Lower lobe of right lung (tissue), 2 donors: ENCODE measurements around the gene JADE2. TPM values are rescaled to one million over a fixed set of nuclear protein-coding genes. Genes with fewer than 3 reads are reported as not detected.

Experiments
- ATAC-seq, 2 donors: fragments of 200-7000 bp; cut with Tn5 transposase; one replicate each; pipeline ENCODE4 v1.9.1; 2020 to 2022; ENCODE audit warnings: mild to moderate bottlenecking in 2 of 2, moderate library complexity in 2 of 2
- DNase-seq: peaks from one replicate; pipeline ENCODE4 v3.0.0-alpha.2; 2020
- H3K27ac ChIP-seq: fragments of 200-600 bp; one replicate; pipeline ENCODE4 v1.8.0; 2022
- H3K27me3 ChIP-seq: fragments of 200-600 bp; one replicate; pipeline ENCODE4 v1.8.0; 2022; ENCODE audit warnings: low read depth
- H3K36me3 ChIP-seq: fragments of 200-600 bp; one replicate; pipeline ENCODE4 v1.8.0; 2022; ENCODE audit warnings: mild to moderate bottlenecking
- H3K4me1 ChIP-seq: fragments of 200-600 bp; one replicate; pipeline ENCODE4 v1.8.0; 2022
- H3K4me3 ChIP-seq: fragments of 200-600 bp; one replicate; pipeline ENCODE4 v1.8.0; 2022; ENCODE audit warnings: mild to moderate bottlenecking
- H3K9me3 ChIP-seq: fragments of 200-600 bp; one replicate; pipeline ENCODE4 v1.8.0; 2022
- intact Hi-C: fragments of 100-400 bp; cut with DNase I; formaldehyde crosslinking; loops from one replicate; pipeline ENCODE4 v1.11.0; 2022
- long read RNA-seq: library from polyadenylated mRNA; unstranded; transcript quantifications from one replicate; pipeline ENCODE4 v2.0.0, GENCODE V29; 2021
- total RNA-seq: library from RNA; stranded (reverse); fragmentation: NEBNext Ultra II Directional; extraction: Animal tissue kit (Norgen Biotek cat#: 25700); gene quantifications from one replicate; pipeline ENCODE4 v1.2.1, GENCODE V29; 2021
- TF ChIP-seq, protein P1 (sequence below): fragments of 200-600 bp; IDR thresholded peaks from one replicate; pipeline ENCODE4 v1.8.0; 2022; ENCODE audit warnings: antibody characterized with exemption, mild to moderate bottlenecking
- donor health status: DM: no; HTN: yes; CAD: no; lungs with severe emphysema.

JADE2 gene
- total RNA-seq: 79.4 TPM
- long read RNA-seq, partial matches to known transcripts: 13 of 62 reads
- long read RNA-seq, other reads (novel, unspliced or antisense): 47 of 62 reads

DNA sequence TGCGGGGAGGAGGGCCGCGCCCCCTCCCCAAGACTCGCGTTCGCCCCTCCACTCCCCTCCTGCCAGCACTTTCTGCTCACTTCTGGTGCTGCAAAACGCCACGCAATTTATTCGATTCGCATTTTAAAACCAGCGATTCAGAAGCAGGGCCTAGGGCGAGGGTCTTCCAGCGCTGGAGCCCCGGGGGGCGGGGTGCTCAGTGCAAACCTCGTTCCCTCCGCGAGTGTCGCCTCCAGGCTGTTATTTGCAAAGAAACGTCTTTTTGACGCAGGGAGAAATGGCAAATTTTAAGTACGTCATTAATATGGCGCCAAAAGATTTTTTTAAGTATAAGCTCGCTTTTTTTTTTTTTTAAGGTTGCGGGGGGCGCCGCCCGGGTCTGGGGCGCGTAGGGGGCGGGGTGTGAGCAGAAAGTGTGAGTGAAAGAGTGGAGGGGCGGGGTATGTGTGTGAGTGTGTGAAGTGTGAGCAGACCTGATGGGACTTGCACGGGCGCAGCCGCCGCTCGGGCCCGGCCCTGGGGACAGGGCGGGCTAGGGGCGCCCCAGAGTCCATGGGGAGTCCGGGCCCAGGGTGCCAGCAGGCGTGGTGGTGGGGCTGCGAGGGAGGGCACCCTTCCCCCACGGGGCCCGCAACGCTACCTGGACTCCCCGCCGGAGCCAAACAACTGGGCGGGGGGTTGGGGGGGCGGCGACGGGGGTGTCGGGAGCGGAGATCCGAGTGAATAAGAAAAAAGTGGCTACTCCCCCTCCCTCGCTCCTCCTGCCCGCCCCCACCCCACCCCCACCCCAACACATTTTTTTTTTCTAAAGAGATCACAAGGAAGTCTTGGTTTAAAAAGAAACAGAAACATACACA is at the start of gene JADE2:
Gene JADE2 (plus strand): TSS at position 845 of the 857 bp plus-strand sequence. CDS start 10,188 bp downstream, outside the sequence.
- peaks cover 33% of the 10 kb centered on the region for H3K4me1 ChIP-seq
- peak; percentile 68 to 70 for ATAC-seq
- TF ChIP-seq, protein P1, sequence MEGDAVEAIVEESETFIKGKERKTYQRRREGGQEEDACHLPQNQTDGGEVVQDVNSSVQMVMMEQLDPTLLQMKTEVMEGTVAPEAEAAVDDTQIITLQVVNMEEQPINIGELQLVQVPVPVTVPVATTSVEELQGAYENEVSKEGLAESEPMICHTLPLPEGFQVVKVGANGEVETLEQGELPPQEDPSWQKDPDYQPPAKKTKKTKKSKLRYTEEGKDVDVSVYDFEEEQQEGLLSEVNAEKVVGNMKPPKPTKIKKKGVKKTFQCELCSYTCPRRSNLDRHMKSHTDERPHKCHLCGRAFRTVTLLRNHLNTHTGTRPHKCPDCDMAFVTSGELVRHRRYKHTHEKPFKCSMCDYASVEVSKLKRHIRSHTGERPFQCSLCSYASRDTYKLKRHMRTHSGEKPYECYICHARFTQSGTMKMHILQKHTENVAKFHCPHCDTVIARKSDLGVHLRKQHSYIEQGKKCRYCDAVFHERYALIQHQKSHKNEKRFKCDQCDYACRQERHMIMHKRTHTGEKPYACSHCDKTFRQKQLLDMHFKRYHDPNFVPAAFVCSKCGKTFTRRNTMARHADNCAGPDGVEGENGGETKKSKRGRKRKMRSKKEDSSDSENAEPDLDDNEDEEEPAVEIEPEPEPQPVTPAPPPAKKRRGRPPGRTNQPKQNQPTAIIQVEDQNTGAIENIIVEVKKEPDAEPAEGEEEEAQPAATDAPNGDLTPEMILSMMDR: no peak
- peak within 1 kb of the TSS; percentile 98 for H3K4me3 ChIP-seq
- no peaks in the 10 kb centered on the region for H3K27me3 ChIP-seq
- intact Hi-C loops: loop anchor here (5.0 kb wide), 1 partner anchor 113 kb away; the partner anchor contains the start of gene CDKN2AIPNL
- H3K36me3 ChIP-seq: no peaks in the 10 kb centered on the region
- DNase-seq: peak; percentile 83
- peak within 1 kb of the TSS; percentile 99 for H3K27ac ChIP-seq
- no peaks in the 10 kb centered on the region for H3K9me3 ChIP-seq

DNA sequence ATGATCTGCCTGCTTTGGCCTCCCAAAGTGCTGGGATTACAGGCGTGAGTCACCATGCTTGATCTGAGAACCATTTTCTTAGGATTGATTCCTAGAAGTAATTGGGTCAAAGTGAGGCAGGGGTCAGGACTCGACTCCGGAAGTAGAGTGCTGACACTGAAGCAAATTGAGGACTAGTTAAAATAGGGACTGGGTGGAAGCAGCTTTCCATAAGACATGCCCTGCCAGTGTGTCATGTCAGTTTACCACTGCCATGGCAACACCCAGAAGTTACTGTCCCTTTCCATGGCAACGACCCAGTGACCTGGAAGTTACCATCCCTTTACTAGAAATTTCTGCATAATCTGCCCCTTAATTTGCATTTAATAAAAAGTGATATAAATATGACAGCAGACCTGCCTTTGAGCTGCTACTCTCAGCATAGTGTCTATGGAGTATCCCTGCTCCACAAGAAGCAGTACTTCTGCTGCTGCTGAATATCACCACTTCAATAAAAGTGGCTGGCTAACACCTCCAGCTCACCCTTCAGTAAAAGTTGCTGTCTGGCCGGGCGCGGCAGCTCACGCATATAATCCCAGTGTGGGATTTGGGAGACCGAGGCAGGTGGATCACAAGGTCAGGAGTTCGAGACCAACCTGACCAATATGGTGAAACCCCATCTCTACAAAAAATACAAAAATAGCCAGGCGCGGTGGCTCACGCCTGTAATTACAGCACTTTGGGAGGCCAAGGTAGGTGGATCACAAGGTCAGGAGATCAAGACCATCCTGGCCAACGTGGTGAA is 47.8 kb upstream of the JADE2 start:
- Histone ChIP-seq H3K4me1 (no peaks in the 10 kb centered on the region), H3K36me3 (no peaks in the 10 kb centered on the region), H3K27ac (no peak overlapping the region), H3K27me3 (no peaks in the 10 kb centered on the region), H3K9me3 (no peaks in the 10 kb centered on the region), H3K4me3 (no peak overlapping the region)
- TF ChIP-seq, protein P1: no peak
- ATAC-seq (peak in 1 of 2 donors; percentile 71), DNase-seq (no peak)
- intact Hi-C loops: no loop called here

DNA sequence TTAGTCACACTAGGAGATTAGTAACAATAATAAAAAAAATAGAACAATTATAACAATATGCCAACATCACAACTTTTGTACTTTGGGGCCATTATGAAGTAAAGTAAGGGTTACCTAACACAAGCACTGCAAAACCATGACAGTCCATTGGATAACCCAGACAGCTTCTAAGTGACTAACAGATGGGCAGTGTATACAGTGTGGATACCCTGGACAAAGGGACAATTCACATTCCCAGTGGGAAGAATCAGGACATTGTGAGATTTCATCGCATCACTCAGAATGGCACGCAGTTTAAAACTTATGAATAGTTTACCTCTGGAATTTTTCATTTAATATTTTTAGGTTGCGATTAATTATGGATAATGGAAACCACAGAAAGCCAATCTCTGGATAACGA is 45.6 kb upstream of the JADE2 start:
- no peaks in the 10 kb centered on the region for H3K27me3 ChIP-seq
- ATAC-seq (no peak), DNase-seq (no peak)
- TF ChIP-seq, protein P1: no peak
- no peaks in the 10 kb centered on the region for H3K9me3 ChIP-seq
- intact Hi-C loops: no loop called here
- no peak overlapping the region for H3K4me3 ChIP-seq
- no peak overlapping the region for H3K27ac ChIP-seq
- no peaks in the 10 kb centered on the region for H3K4me1 ChIP-seq
- no peaks in the 10 kb centered on the region for H3K36me3 ChIP-seq

DNA sequence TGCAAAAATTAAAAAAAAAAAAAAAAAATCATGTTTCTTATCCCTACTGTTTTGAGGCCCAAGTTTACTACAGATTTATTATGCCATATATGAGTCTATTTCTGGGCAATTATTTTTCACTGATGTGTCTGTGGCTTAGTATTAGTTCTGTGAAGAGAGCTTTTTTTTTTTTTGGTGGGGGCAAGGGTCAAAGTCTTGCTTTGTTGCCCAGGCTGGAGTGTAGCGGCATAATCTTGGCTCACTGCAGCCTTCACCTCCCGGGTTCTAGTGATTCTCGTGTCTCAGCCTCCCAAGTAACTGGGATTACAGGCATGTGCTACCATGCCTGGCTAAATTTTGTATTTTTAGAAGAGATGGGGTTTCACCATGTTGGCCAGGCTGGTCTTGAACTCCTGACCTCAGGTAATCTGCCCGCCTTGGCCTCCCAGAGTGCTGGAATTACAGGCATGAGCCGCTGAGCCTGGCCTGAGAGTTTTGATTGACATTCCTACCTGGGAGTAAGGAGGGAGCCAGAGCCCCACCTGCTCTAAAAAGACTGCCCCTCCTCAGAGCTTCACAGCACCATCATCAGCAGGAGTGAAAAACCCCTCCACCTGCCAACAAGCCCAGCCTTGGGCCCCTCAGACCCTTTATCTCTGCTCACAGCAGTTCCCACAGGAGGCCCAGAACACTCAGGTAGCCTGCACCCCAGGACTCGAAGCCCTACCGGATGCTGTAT is 36.1 kb upstream of the JADE2 start:
- no peak for DNase-seq
- Histone ChIP-seq H3K36me3 (no peaks in the 10 kb centered on the region), H3K27ac (no peak overlapping the region), H3K27me3 (no peaks in the 10 kb centered on the region), H3K9me3 (no peaks in the 10 kb centered on the region), H3K4me1 (no peaks in the 10 kb centered on the region), H3K4me3 (no peak overlapping the region)
- TF ChIP-seq, protein P1: no peak
- ATAC-seq: no peak
- intact Hi-C loops: no loop called here

DNA sequence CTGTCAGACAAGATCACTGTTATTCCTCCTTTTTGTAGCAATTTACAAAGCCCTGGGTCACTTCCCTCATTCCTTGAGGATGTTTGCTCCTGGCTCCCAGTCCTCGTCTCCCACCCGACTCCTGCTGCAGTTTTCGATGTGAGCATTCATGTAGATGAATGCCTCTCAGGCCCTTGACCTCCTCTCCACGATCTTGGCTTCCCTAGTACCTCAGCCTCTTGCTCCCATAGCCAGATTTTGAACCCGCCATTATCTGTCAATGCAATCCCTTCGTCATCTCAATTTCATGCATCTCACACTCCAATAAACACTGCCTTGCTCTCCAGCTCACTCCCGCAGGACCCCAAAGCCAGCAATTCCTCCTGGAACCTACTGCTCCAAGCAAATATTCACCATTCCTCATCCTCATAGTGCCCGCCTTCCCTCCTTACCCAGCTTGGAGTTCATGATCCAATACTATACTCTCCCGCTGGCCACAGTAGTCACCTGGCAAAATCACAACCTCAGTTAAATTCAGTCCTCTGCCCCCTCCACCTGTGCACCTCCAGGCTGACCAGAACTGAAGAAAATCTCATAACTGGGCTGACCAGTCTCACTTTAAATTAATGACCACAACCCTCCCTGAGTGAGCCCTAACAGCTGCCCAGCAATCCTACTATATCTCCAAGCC is 35.1 kb upstream of the JADE2 start:
- DNase-seq (no peak), ATAC-seq (no peak)
- intact Hi-C loops: no loop called here
- H3K4me3 ChIP-seq: no peak overlapping the region
- H3K27me3 ChIP-seq: no peaks in the 10 kb centered on the region
- TF ChIP-seq, protein P1: no peak
- no peaks in the 10 kb centered on the region for H3K4me1 ChIP-seq
- no peaks in the 10 kb centered on the region for H3K9me3 ChIP-seq
- no peak overlapping the region for H3K27ac ChIP-seq
- no peaks in the 10 kb centered on the region for H3K36me3 ChIP-seq
